HG03175 (cell line): ENCODE results near the gene SLC5A1.

ENCODE experiments used
- ATAC-seq: cut with Tn5 transposase; IDR thresholded peaks from one replicate; pipeline ENCODE4 v1.9.1; 2021; ENCODE audit warnings: mild to moderate bottlenecking, moderate library complexity; ENCODE audit not compliant: unreplicated experiment

The SLC5A1 gene

DNA sequence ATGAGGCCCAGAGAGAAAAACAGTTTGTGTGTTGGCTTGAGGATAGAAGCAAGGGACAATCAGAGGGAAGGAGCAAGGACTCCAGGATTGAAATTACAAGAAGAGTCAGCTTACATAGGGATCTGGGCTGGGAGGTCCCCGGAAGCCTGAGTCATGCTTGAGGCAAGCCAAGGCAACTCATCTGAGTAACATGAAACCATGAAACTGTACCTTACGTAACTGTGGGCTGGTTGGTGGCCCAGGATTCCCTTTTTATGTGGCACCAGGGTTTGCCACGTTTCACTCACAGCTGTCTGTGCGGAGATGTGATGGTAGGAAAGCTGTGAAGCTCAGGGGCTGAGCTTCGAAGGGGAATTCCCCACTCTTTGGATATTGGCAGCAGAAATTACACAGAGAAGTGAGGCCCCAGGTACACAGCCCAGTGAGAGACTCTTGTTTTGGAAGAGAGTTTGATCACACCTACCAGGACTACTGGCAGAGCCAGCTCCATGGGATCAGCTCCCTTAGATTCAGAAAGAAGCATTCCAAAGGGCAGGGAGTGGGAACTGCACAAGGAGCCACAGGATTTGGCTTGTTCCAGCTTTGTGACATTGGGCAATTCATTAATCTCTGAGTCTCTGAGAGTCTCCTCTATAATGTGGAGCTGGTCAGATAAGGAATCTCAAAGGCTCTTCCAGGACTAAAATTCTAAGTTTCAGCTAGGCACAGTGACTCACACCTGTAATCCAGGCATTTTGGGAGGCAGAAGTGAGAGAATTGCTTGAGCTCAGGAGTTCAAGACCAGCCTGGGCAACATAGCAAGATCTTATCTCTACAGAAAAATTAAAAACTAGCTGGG, 7.8 kb downstream of the SLC5A1 start:
- ATAC-seq: no peak

DNA sequence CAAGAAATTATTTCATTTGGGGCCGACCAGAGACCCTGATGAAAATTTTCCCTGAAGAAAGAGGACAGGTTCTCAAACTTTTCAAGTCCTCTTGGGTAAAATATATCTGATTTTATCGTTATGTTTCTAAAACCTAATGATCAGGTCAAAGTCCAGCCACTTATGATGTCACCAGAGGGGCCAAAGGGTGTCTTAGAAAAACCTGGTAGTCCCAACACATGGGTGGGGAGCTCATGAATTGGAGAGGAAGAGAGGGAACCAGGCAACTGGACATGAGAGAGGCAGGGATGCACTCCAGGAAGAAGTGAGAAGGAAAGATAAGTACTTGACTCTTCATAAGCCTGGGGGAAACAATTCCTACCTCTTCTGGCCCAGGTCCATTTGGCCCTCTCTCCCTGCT, 9.2 kb downstream of the SLC5A1 start:
- ATAC-seq: no peak

DNA sequence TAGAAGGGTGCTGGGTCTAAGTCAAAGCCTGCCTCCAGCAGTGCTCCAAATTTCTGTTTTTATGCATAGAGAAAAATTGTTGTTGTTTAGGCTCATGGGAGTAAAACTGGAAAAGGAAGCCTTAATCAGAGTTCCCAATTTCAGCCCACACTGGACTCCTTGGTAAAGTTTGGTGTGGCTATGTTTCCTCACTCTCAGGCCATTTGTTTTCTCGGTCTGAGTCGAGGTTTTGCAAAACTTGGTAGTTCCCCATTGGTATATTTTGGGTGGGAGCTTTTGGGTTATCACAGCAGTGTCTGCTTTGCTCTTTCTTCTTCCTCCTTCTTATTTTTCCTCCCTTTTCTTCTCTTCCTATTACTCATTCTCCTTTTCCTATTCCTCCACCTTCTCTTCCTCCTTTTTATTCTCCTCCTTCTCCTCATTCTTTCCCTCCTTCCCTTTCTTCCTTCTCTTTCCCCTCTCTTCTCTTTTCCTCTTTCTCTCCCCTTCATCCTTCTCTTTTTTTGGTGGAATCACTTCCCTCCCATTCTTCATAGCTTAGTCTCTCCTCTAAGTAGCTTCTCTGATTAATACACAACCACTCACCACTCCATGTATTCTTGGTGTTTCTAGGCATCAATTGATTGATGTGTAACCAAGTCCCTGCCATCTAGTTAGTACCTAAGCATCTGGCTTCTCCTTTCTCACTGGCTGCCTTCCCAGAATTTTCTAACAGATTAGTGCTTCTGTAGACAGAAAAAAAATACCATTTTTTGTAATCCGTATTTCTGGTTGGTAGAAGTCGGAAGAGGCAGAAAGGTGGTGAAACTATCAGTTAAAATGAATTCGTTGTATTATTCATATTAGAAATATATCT, 10.1 kb downstream of the SLC5A1 start:
- ATAC-seq: no peak

DNA sequence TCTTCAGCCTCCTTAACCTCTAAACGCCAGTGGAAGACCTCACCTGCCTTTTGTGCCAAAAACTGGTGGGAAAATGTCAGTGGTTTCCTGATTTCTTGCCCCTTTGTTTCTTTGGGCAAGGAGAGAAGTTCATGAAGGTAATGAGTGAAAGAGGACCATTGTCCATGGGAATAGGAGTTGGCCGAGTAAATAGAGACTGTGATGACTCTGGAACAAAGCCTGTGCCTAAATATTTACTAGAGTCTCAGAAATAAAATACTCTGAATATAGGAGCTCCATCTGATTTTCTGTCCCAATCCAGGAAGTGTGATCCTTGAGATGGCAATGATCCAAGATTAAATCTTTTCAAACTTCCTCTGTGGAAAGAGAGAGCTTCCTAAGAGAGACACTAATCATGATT, 12.0 kb downstream of the SLC5A1 start:
- no peak for ATAC-seq

DNA sequence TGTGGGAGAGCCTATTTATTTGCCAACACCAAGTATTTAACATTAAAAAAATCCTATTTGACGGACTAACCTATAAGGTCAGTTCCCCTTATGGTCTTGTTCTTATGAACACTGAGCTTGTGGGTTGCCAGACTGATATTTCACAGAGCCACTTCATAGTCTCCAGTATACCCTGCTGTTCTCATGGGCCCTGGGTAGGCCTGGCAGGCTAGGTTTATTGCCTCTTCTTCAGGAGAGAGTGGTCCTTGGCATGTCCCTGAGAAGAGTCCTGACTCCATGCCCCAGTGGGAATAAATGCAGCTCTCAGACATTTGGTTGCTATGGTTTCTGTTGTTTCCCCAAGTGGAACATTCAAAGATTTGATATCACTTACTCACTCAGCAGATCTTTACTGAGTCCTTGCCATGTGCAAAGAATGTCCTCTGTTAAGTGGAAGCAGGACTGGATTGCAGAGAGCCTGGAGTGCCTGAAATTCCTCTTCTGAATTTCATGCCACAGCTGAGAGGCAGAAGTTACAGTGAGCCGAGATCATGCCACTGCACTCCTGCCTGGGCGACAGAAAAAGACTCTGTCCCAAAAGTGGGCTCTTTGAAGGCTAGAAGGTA, 15.7 kb downstream of the SLC5A1 start:
- ATAC-seq: no peak

DNA sequence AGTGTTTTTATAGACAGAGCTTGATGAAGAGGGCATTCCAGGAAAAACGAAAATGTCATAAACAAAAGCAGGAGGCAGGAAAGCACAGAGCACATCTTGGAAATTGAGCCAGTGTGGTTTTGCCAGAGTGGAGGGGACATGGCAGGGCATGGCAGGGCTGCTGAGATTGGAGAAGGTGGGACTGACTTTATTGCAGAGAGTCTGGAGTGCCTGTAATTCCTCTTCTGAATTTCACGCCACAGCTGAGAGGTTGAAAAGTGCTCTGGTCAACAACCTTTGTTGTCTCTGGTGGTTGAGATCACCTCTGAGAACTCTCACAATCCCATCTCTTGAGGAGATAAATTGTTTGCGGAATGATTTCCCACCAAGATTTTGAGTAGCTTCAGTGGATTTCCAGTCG, 16.4 kb downstream of the SLC5A1 start:
- no peak for ATAC-seq

DNA sequence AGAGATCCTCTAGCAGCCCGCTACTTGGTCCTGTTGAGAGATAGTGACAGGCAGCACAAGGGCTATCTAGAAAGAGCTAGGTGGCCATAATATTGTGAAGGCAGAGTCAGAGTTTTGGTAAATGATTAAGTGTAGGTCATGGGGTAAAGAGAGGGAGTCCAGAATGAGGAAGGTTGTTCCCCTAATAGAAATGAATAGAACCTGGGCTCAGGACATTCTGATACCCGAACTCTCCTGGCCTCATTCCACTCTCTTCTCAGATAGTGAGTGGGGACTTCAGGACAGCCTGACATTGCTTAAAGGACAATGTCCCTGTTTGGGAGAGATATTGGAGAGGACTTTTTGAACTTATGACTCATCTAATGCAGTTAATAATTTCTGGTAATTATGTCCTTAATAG, 20.6 kb downstream of the SLC5A1 start:
- ATAC-seq: no peak

DNA sequence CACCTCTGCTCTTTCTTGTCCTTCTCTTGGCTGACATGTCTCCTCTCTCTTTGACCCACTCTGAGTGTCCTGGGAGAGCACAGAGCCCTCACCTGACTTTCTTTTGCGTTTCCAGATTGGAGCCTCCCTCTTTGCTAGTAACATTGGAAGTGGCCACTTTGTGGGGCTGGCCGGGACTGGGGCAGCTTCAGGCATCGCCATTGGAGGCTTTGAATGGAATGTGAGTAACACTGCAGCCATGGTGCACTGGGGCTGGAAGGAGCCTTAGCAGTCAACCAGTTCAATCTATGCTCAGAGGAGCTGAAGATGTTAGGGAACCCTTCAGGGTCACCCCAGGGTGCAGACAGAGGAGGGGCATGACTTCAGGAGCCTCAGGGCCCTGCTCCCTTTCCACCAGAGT, 23.8 kb downstream of the SLC5A1 start:
- ATAC-seq: no peak

DNA sequence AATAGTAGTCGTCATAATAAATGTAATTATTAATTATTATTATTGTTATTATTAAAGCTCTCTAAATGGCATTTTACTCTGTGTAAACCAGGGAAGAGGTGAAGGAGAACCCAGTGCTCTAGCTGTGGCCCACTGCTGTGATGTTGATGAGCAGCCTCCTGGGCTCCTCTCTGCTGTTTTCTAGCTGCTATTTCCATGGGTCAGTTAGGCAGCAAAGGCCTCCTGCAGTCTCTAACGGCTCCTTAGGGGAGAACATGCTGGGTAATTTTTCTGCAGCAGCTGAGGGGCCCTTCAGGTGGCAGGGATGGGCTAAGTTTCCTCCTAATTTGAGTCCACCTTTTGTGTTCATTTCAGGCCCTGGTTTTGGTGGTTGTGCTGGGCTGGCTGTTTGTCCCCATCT, 24.6 kb downstream of the SLC5A1 start:
- no peak for ATAC-seq

DNA sequence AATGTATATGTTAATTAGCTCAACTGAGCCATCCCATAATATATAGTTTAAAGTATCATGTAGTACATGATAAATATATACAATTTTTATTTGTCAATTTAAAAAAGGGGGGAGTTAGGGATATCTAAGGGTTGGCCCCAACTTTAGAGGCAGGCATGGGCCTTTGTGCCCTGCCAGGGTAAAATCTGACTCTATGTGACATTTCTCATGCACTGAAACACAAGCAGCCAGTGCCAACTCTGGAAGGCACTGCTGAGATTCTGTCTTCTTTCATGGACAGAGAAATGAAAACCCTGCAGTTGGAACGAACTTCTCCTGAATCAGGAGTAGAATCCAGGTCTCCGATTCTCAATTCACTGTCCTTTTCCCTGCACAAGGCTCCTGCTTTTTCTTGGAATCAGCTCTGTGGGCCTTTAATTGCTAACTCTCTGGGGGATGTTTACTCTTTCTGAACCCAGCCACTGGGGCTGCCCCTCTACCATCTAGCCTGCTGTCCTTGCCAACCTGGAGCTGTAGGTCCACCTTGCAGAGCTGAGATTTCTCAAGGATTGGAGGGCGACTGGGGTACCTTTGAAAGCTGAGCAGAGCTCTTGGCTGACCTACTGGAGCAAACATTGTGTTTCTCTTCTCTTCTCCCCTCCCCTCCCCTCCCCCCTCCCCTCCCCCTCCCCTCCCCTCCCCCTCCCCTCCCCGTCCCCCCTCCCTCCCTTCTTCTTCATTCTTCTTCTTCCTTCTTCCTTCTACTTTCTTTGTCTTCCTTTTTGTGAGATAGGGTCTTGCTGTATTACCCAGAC, 26.7 kb downstream of the SLC5A1 start:
- ATAC-seq: no peak

DNA sequence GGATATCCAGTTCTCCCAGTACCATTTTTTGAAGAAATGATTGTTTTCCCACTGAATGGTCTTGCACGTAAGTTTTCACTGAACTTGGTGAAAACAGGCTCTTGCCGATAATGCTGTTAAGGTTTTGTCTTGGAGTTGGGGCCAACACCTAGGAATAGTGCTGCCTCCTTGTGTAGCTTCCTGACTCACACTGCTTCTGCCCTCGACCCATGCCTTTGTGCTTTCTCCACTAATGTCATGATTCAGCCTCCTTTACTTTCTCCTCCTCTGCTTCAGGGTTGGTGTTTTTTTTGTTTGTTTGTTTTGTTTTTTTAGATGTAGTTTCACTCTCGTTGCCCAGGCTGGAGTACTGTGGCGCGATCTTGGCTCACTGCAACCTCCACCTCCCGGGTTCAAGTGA, 30.2 kb downstream of the SLC5A1 start:
- ATAC-seq: no peak

DNA sequence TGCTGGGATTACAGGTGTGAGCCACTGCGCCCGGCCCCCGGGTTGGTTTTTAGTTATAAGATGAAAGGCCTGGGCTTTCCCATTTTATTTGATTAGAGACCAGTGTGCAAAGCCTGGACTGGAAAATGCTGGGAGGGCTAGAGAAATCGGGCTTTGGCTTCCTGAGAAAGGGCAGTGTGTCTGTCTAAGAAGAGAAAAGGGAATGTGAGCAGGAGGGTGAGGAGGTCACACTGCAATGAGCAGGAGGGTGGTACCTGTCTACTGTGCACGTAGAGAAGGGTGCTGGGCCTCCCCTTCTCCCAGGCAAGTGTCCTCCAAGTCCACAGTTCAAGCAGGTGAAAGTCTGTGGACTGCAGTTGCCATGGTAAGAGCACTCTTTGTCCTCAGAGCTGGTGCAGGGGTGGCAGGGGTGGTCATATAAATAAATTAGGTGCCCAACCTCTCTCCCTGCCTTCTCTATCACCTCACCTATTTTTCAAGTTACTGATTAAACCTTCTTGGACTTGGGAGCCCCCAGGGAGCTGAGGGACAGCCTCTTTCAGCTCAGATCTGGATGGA, 30.8 kb downstream of the SLC5A1 start:
- no peak for ATAC-seq

DNA sequence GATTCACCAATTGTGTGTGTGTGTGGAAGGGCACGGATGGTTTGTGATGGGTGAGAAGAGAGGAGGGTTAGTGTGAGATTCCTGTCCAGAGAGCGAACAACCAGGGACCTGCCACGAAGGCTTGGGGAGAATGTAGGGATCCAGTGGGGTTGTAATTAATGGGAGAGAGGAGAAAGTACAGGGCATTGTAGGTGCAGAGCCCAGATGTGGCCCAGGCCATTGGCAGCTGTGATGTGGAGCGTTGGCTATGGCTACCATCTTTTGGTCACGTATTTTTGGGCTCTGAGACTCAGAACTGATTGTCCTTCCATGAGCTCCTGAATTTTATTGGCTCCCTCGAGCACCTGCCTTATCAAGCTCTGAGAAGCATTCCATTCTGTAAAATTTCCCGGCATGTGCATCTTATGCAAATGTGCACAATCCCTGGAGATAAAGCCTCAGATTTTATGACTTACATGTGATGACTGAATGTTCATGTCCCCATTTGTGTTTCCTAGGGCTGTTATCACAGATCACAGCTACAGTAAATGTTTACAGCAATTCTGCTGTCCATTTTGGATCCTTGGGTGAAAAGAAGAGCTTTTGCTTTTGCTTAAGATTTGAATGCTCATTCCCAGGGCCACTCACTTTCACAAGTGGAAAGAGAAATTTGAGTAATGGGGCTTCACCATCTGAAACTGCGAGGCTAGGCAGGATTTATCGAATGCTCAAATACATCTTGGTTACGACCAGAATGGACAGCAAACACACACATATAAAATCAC, 33.1 kb downstream of the SLC5A1 start:
- no peak for ATAC-seq

DNA sequence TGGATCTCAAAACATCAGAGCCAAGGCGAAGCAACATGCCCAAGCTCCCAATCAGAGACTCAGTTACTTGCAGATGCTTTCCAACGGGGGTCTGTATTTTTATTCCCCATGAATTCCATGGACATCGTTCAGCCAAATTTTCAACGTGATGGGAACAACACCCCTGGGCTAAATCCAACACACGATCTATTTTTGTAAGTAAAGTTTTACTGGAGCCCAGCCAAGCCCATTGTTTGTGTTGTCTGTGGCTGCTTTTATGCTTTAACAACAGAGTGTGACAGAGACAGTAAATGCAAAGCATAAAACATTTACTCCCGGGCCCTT, 33.7 kb downstream of the SLC5A1 start:
- no peak for ATAC-seq

DNA sequence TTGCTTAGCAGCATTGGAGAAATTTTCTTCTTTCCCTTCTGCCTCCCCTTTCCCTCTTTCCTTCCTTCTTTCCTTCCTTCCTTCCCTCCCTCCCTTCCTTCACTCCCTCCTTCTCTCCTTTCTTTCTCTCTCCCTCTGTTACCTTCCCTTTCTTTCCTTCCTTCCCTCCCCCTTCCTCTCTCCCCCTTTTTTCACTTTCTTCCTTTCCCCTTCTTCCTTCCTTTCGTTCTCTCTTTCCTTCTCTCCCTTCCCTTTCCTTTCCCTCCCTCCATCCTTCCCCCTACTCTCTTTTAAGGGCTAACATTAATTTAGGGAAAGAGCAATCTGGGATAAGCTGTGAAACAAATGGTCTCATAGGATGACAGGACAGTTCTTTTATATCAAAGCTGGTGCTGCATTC, 34.1 kb downstream of the SLC5A1 start:
- ATAC-seq: no peak

DNA sequence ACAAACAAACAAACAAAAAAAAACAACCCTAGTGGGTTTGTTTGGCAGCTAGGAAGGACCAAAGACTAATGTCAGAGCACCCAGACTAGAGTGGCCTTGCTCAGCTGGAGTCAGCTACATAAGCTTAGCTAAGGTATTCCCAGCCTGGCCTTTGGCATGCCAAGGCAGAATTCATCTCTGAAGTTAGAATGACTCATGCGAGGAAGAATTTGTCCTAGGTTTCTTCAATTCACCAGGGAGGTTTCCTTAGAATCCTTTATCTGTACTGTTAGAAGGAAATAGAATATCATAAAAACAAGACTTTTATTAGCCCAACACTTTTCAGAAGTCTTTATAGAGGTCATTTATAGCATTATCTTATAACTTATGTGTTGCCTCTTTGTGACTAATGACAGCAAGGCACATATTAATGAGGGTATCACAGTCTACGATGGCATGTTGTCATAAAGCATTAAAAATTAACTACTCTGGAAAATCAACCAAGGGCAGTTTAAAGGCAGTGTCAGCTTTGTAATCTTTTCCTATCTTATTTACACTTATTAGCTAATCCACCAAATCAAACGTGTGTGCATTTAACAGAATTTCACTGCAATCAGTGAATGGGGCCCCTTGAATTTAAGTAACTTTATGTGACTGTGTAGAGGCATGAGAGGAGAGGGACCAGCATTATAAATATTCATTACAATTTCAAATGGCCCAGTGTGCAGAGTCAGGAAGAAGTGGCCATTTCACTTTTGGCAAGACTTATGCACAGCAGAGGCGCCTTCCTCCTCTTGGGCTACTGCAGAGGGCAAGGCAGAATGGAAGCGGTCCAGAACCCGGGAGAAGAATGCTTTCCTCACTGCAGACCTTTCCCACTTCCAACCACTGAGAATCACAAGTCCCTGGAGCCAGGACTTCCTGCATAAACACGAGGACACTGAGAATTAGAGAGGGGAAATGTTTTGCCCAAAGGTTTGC, 36.3 kb downstream of the SLC5A1 start:
- ATAC-seq: no peak

DNA sequence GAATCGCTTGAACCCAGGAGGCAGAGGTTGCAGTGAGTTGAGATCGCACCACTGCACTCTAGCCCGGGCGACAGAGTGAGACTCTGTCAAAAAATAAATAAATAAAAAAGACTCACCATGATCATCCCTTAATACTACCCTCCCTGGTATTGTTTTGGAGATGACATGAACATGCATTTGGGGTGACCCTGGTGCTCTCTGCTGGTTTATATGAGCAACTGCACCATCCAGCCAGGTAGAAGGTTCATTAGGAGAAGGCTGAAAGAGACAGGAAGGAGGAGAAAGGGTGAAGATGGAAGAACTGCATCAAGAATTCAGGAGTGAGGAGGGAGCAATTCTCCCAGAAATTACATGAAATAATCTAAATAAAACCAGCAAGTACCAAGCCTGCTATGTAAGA, 37.8 kb downstream of the SLC5A1 start:
- ATAC-seq: no peak

DNA sequence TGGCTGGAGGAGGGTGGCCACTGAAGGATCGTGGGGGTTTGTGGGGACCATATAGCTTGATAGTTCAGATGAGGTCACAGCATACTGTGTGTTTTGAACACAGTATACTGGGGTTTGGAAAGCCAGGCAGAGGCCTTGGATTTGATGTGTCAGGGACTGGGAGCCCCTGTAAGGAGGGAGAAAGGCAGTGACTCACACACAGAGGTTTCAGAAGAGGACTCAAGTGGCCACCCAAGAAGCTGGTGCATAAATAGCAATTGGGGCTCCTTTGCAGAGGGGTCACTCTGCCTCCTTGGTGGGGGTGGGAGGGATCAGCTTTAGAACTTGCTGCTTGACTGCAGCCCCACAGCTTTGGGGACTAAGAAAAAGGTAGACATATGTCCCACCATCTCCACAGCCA, 39.3 kb downstream of the SLC5A1 start:
- ATAC-seq: no peak

DNA sequence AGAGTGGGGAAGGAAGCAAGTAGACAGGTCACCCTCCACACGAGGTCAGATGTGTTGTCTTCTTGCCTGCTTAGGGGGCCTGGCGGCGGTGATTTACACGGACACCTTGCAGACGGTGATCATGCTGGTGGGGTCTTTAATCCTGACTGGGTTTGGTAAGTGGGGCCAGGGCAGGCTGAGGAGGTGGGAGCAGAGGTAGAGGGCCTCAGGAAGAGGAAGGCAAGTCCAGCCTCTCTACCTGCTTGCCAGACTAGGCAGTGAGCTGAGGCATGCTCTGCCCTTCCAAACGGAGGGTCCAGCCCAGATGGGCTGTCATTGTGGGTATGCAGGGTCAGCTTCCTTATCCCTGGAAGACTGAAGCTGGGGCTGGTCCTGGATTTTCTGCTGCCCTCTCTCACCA, 39.9 kb downstream of the SLC5A1 start:
- ATAC-seq: no peak
